ENCODE measurements around the gene C1QA. TPM values are rescaled to one million over a fixed set of nuclear protein-coding genes. Genes with fewer than 3 reads are reported as not detected.

C1QA gene
- total and polyA plus RNA-seq, 2 donors (not counting 1 experiment from before 2014, with no cell fraction given): not detected

GRCh38 chr1:22609291-22609690 is 27.1 kb upstream of the C1QA start:
- Histone ChIP-seq H3K27me3 (ENCODE audit: control insufficient read depth, insufficient read depth, low read length) (peaks cover 2% of the 10 kb centered on the region), H3K79me2 (ENCODE audit: control insufficient read depth, insufficient read depth, low read length) (no peaks in the 10 kb centered on the region), H3K4me1 (ENCODE audit: control insufficient read depth, extremely low read depth, insufficient read depth, low read length) (no peaks in the 10 kb centered on the region), H3K4me2 (ENCODE audit: extremely low read depth, insufficient read depth, low read length) (no peak overlapping the region), H3K36me3 (ENCODE audit: control insufficient read depth, insufficient read depth, low read length) (no peaks in the 10 kb centered on the region), H3K9ac (ENCODE audit: insufficient read depth, low read length) (no peak overlapping the region), H2AFZ (ENCODE audit: low read length) (no peak overlapping the region), H4K20me1 (ENCODE audit: control insufficient read depth, extremely low read depth, insufficient read depth, low read length) (no peaks in the 10 kb centered on the region), H3K9me3 (ENCODE audit: control insufficient read depth, insufficient read depth, low read depth, low read length) (no peaks in the 10 kb centered on the region), H3K27ac (ENCODE audit: insufficient read depth, low read length) (no peak overlapping the region), H3K4me3 (replicated peaks in 1 of 4; ENCODE audit: control extremely low read depth in 1 of 4, insufficient read depth in 1 of 4, low read depth in 3 of 4, low read length in 4 of 4) (no peak overlapping the region)
- TF ChIP-seq CTCF (conservative IDR thresholded peaks at IDR 0.05 in 1 of 2, IDR thresholded peaks at IDR 0.05 in 1 of 2; ENCODE audit: low read depth in 1 of 2, low read length in 2 of 2) (no peak), EZH2 (IDR thresholded peaks at IDR 0.05; ENCODE audit: low read length, missing control alignments) (no peak)
- DNase-seq (ENCODE audit: low read depth in 2 of 2): no peak

- peak; percentile 55 to 59 for DNase-seq (ENCODE audit: low read depth in 2 of 2)
- no peak for TF ChIP-seq EZH2 (IDR thresholded peaks at IDR 0.05; ENCODE audit: low read length, missing control alignments)
- TF ChIP-seq CTCF (conservative IDR thresholded peaks at IDR 0.05 in 1 of 2, IDR thresholded peaks at IDR 0.05 in 1 of 2; ENCODE audit: low read depth in 1 of 2, low read length in 2 of 2): no peak
- H3K4me3 ChIP-seq (replicated peaks in 1 of 4; ENCODE audit: control extremely low read depth in 1 of 4, insufficient read depth in 1 of 4, low read depth in 3 of 4, low read length in 4 of 4): no peak overlapping the region
- no peaks in the 10 kb centered on the region for H3K79me2 ChIP-seq (ENCODE audit: control insufficient read depth, insufficient read depth, low read length)
- H3K27ac ChIP-seq (ENCODE audit: insufficient read depth, low read length): no peak overlapping the region
- no peaks in the 10 kb centered on the region for H3K9me3 ChIP-seq (ENCODE audit: control insufficient read depth, insufficient read depth, low read depth, low read length)
- peaks cover 4% of the 10 kb centered on the region for H3K27me3 ChIP-seq (ENCODE audit: control insufficient read depth, insufficient read depth, low read length)
- no peak overlapping the region for H3K9ac ChIP-seq (ENCODE audit: insufficient read depth, low read length)
- no peaks in the 10 kb centered on the region for H4K20me1 ChIP-seq (ENCODE audit: control insufficient read depth, extremely low read depth, insufficient read depth, low read length)
- no peak overlapping the region for H2AFZ ChIP-seq (ENCODE audit: low read length)
- H3K4me2 ChIP-seq (ENCODE audit: extremely low read depth, insufficient read depth, low read length): no peak overlapping the region
- H3K4me1 ChIP-seq (ENCODE audit: control insufficient read depth, extremely low read depth, insufficient read depth, low read length): no peaks in the 10 kb centered on the region
- no peaks in the 10 kb centered on the region for H3K36me3 ChIP-seq (ENCODE audit: control insufficient read depth, insufficient read depth, low read length)
Observed at GRCh38 chr1:22611530-22611947, 24.9 kb upstream of the C1QA start.

GRCh38 chr1:22612671-22613571 is 23.5 kb upstream of the C1QA start:
- H3K4me2 ChIP-seq (ENCODE audit: extremely low read depth, insufficient read depth, low read length): no peak overlapping the region
- H3K27me3 ChIP-seq (ENCODE audit: control insufficient read depth, insufficient read depth, low read length): peaks cover 16% of the 10 kb centered on the region
- no peaks in the 10 kb centered on the region for H4K20me1 ChIP-seq (ENCODE audit: control insufficient read depth, extremely low read depth, insufficient read depth, low read length)
- H2AFZ ChIP-seq (ENCODE audit: low read length): no peak overlapping the region
- H3K79me2 ChIP-seq (ENCODE audit: control insufficient read depth, insufficient read depth, low read length): no peaks in the 10 kb centered on the region
- H3K9me3 ChIP-seq (ENCODE audit: control insufficient read depth, insufficient read depth, low read depth, low read length): no peaks in the 10 kb centered on the region
- no peak overlapping the region for H3K9ac ChIP-seq (ENCODE audit: insufficient read depth, low read length)
- no peaks in the 10 kb centered on the region for H3K4me1 ChIP-seq (ENCODE audit: control insufficient read depth, extremely low read depth, insufficient read depth, low read length)
- TF ChIP-seq CTCF (conservative IDR thresholded peaks at IDR 0.05 in 1 of 2, IDR thresholded peaks at IDR 0.05 in 1 of 2; ENCODE audit: low read depth in 1 of 2, low read length in 2 of 2): no peak
- no peak for TF ChIP-seq EZH2 (IDR thresholded peaks at IDR 0.05; ENCODE audit: low read length, missing control alignments)
- no peak for DNase-seq (ENCODE audit: low read depth in 2 of 2)
- no peaks in the 10 kb centered on the region for H3K36me3 ChIP-seq (ENCODE audit: control insufficient read depth, insufficient read depth, low read length)
- no peak overlapping the region for H3K27ac ChIP-seq (ENCODE audit: insufficient read depth, low read length)
- no peak overlapping the region for H3K4me3 ChIP-seq (replicated peaks in 1 of 4; ENCODE audit: control extremely low read depth in 1 of 4, insufficient read depth in 1 of 4, low read depth in 3 of 4, low read length in 4 of 4)

Measured in fibroblast of lung (primary cell).